Raji (cell line): ENCODE results near the gene SLC35F4.

Experiments used
- POLR2A ChIP-seq: IDR thresholded peaks from 2 replicates; pipeline ENCODE4 v1.6.1; 2011; ENCODE audit warnings: low read depth, low read length, control low read depth; ENCODE audit not compliant: insufficient read depth

Gene SLC35F4

GRCh38 chr14:57866199-57866705, 360 bp upstream of the SLC35F4 start:
- TF ChIP-seq POLR2A = no peak

- no peak for TF ChIP-seq POLR2A
Measured at GRCh38 chr14:57865066-57865402, 858 bp downstream of the SLC35F4 start.

GRCh38 chr14:57864659-57865058, 1.2 kb downstream of the SLC35F4 start:
- TF ChIP-seq POLR2A = no peak

GRCh38 chr14:57863471-57863870, 2.4 kb downstream of the SLC35F4 start:
- no peak for TF ChIP-seq POLR2A

- no peak for TF ChIP-seq POLR2A
Measured at GRCh38 chr14:57854571-57854970, 11.3 kb downstream of the SLC35F4 start.

- no peak for TF ChIP-seq POLR2A
Measured at GRCh38 chr14:57851354-57851753, 14.5 kb downstream of the SLC35F4 start.

- TF ChIP-seq POLR2A = no peak
Measured at GRCh38 chr14:57848786-57849185, 17.1 kb downstream of the SLC35F4 start.

- no peak for TF ChIP-seq POLR2A
Measured at GRCh38 chr14:57848353-57848752, 17.5 kb downstream of the SLC35F4 start.

- no peak for TF ChIP-seq POLR2A
Measured at GRCh38 chr14:57847706-57848105, 18.2 kb downstream of the SLC35F4 start.

- TF ChIP-seq POLR2A = no peak
Measured at GRCh38 chr14:57847096-57847495, 18.8 kb downstream of the SLC35F4 start.

- TF ChIP-seq POLR2A = no peak
Measured at GRCh38 chr14:57846596-57846995, 19.3 kb downstream of the SLC35F4 start.

GRCh38 chr14:57845802-57846531, 19.9 kb downstream of the SLC35F4 start:
- TF ChIP-seq POLR2A = no peak

GRCh38 chr14:57845316-57845715, 20.6 kb downstream of the SLC35F4 start:
- TF ChIP-seq POLR2A = no peak

GRCh38 chr14:57837267-57837666, 28.6 kb downstream of the SLC35F4 start:
- no peak for TF ChIP-seq POLR2A

- no peak for TF ChIP-seq POLR2A
Measured at GRCh38 chr14:57835766-57836165, 30.1 kb downstream of the SLC35F4 start.

GRCh38 chr14:57834961-57835360, 30.9 kb downstream of the SLC35F4 start:
- no peak for TF ChIP-seq POLR2A
